Measurements from ENCODE around the gene ELF3. TPM values are rescaled to one million over a fixed set of nuclear protein-coding genes. Genes with fewer than 3 reads are reported as not detected.

ELF3 gene
- total and polyA plus RNA-seq, 2 of the 8 experiments (the other 6 are each of a cell fraction or from before 2014, with no cell fraction given) = 17.3 to 25.0 TPM

GRCh38 chr1:202014060-202014459 is 3.7 kb downstream of the ELF3 start (continued):
- TF ChIP-seq RAD21 (IDR thresholded peaks at IDR 0.05 in 1 of 2, conservative IDR thresholded peaks at IDR 0.05 in 1 of 2; ENCODE audit: low read depth in 2 of 2, low read length in 2 of 2) (no peak), BCL11A (IDR thresholded peaks at IDR 0.05; ENCODE audit: low read depth in 2 of 2, low read length in 2 of 2) (no peak), MAX (IDR thresholded peaks at IDR 0.05) (no peak), CEBPB (IDR thresholded peaks at IDR 0.05; ENCODE audit: low read depth, low read length) (no peak), SP1 (IDR thresholded peaks at IDR 0.05; ENCODE audit: low read depth, low read length) (no peak)
